GDM1 (cell line): Measurements from ENCODE around the gene FMO5.
"Not testable (repeated sequence)": the region's sequence is repeated elsewhere in the genome, so short reads cannot be mapped to it uniquely, and the experiment has no call there.

Experiments used
- DNase-seq: peaks from one replicate; lab custom pipeline; 2025; lab: John Stamatoyannopoulos, UW

The FMO5 gene

GRCh38 chr1:147207192-147207591, 17.9 kb downstream of the FMO5 start:
- DNase-seq: no peak

GRCh38 chr1:147204080-147204479, 21.1 kb downstream of the FMO5 start:
- no peak for DNase-seq

- no peak for DNase-seq
Observed at GRCh38 chr1:147202576-147202975, 22.6 kb downstream of the FMO5 start.

GRCh38 chr1:147201786-147202185, 23.4 kb downstream of the FMO5 start:
- no peak for DNase-seq

- no peak for DNase-seq
Observed at GRCh38 chr1:147201276-147201675, 23.9 kb downstream of the FMO5 start.

GRCh38 chr1:147197324-147197723, 27.8 kb downstream of the FMO5 start:
- DNase-seq: not testable (repeated sequence)

- no peak for DNase-seq
Observed at GRCh38 chr1:147189514-147189913, 35.6 kb downstream of the FMO5 start.

- DNase-seq: no peak
Observed at GRCh38 chr1:147185432-147185831, 39.7 kb downstream of the FMO5 start.

- DNase-seq: no peak
Observed at GRCh38 chr1:147177611-147178380, 47.3 kb downstream of the FMO5 start.

GRCh38 chr1:147172168-147173016, 52.7 kb downstream of the FMO5 start, which contains the start of gene PRKAB2:
TSS of gene PRKAB2 (minus strand) at chr1:147172470. CDS start at chr1:147172144, 326 bp downstream.
- peak; percentile 96 for DNase-seq

GRCh38 chr1:147171399-147172167, 53.6 kb downstream of the FMO5 start:
- no peak for DNase-seq

- no peak for DNase-seq
Observed at GRCh38 chr1:147169840-147170674, 55.1 kb downstream of the FMO5 start.

- no peak for DNase-seq
Observed at GRCh38 chr1:147169171-147169570, 56.0 kb downstream of the FMO5 start.

GRCh38 chr1:147168626-147169058, 56.5 kb downstream of the FMO5 start:
- no peak for DNase-seq

- no peak for DNase-seq
Observed at GRCh38 chr1:147167365-147167764, 57.8 kb downstream of the FMO5 start.

- no peak for DNase-seq
Observed at GRCh38 chr1:147163019-147163418, 62.1 kb downstream of the FMO5 start.

- DNase-seq: no peak
Observed at GRCh38 chr1:147162093-147162492, 63.0 kb downstream of the FMO5 start.

GRCh38 chr1:147157116-147157515, 68.0 kb downstream of the FMO5 start:
- DNase-seq: not testable (repeated sequence)

- no peak for DNase-seq
Observed at GRCh38 chr1:147156642-147157041, 68.5 kb downstream of the FMO5 start.

- DNase-seq: no peak
Observed at GRCh38 chr1:147152772-147153171, 72.4 kb downstream of the FMO5 start.

- no peak for DNase-seq
Observed at GRCh38 chr1:147151244-147151643, 73.9 kb downstream of the FMO5 start.
